IPS-18a (cell line): Measurements from ENCODE around the gene SMG9.
"Not testable (repeated sequence)": the region's sequence is repeated elsewhere in the genome, so short reads cannot be mapped to it uniquely, and the experiment has no call there.

ENCODE experiments used
- H3K27ac ChIP-seq: one replicate; pipeline ENCODE4 v1.5.1; 2013; ENCODE audit warnings: low read length
- H3K27me3 ChIP-seq: one replicate; pipeline ENCODE4 v1.6.1; 2013; ENCODE audit warnings: mild to moderate bottlenecking, low read length; ENCODE audit not compliant: control insufficient read depth, insufficient read depth
- H3K36me3 ChIP-seq: one replicate; pipeline ENCODE4 v1.6.1; 2013; ENCODE audit warnings: low read depth, low read length; ENCODE audit not compliant: control insufficient read depth
- H3K4me1 ChIP-seq: one replicate; pipeline ENCODE4 v1.6.1; 2013; ENCODE audit warnings: low read depth, low read length; ENCODE audit not compliant: control insufficient read depth
- H3K4me3 ChIP-seq: one replicate; pipeline ENCODE4 v1.5.1; 2013; ENCODE audit warnings: low read length
- H3K9ac ChIP-seq: one replicate; pipeline ENCODE4 v1.6.1; 2013; ENCODE audit warnings: mild to moderate bottlenecking, low read length, moderate library complexity
- H3K9me3 ChIP-seq: one replicate; pipeline ENCODE4 v1.6.1; 2013; ENCODE audit warnings: low read depth, low read length; ENCODE audit not compliant: control insufficient read depth

SMG9 gene

DNA sequence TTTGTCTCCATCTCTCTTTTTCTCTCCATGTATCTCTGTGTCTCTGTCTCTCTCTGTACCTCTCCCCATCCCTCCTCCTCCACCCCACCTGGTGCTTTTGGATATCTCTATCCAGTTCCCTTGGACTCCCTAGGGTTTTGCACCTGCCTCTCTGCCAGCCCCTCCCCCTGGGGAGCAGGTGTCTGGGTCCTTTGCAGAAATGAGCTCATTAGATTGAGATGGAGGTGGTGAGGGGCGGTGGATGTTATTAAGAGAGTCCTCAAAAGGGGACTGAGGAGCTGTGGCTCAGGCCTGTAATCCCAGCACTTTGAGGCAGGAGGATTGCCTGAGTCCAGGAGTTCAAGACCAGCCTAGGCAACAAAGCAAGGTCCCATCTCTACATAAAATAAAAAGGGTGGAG, 23.9 kb upstream of the SMG9 start:
- Histone ChIP-seq H3K9ac (no peak overlapping the region), H3K9me3 (no peaks in the 10 kb centered on the region), H3K27ac (no peak overlapping the region), H3K27me3 (peaks cover 20% of the 10 kb centered on the region), H3K4me1 (peaks cover 10% of the 10 kb centered on the region), H3K36me3 (no peaks in the 10 kb centered on the region), H3K4me3 (no peak overlapping the region)

- Histone ChIP-seq H3K4me3 (no peak overlapping the region), H3K9me3 (no peaks in the 10 kb centered on the region), H3K27ac (no peak overlapping the region), H3K4me1 (peaks cover 14% of the 10 kb centered on the region), H3K36me3 (no peaks in the 10 kb centered on the region), H3K9ac (no peak overlapping the region), H3K27me3 (peaks cover 34% of the 10 kb centered on the region)
Observed at GRCh38 chr19:43777163-43777695, 22.5 kb upstream of the SMG9 start.

DNA sequence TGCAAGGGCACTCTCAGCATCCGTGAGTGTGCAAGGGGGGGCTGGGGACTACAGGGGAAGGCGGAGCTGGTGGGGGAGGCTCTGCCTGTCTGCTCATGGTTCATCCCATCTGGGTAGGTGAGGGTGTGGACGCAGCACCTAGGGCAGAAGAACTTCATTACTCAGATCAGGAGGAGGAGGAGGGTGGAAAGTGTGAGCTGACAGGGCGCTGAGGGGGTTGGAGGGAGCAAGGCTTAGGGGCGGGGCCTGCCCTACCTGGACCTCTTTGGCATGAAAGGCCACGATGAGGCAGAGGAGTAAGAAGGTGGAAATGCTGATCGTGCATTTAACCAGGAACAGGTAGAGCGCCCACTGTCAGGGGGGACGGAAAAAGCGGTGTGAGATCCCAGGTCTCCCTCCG, 21.5 kb upstream of the SMG9 start:
- peaks cover 39% of the 10 kb centered on the region for H3K27me3 ChIP-seq
- no peaks in the 10 kb centered on the region for H3K9me3 ChIP-seq
- H3K4me1 ChIP-seq, result peaks cover 14% of the 10 kb centered on the region
- no peak overlapping the region for H3K9ac ChIP-seq
- H3K4me3 ChIP-seq, result no peak overlapping the region
- H3K36me3 ChIP-seq, result no peaks in the 10 kb centered on the region
- no peak overlapping the region for H3K27ac ChIP-seq

DNA sequence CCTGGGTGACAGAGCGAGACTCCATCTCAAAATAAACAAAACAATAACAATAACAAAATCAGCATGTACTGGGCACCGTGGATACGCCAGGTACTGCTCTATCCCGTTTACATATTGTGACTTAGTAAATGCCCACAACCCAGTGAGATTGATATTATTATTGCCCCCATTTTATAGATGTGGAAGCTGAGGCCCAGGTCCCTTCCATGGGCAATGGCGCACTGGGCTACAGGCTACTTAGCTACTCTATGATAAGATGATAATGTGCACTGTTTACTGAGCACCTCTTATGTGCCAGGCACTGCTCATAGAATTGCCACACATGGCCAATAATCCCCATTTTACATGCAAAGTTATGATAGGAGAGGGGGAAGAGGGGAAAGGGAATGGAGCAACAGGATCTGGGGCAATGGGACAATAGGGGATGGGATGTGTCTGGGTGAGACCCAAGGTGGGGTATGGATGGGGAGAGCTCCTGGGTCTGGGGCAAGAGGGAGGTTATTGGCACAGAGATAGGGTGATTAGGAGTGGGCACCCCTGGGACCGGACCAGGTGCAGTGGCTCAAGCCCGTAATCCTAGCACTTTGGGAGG, 20.6 kb upstream of the SMG9 start:
- H3K36me3 ChIP-seq, result no peaks in the 10 kb centered on the region
- no peak overlapping the region for H3K9ac ChIP-seq
- H3K27ac ChIP-seq, result no peak overlapping the region
- peaks cover 14% of the 10 kb centered on the region for H3K4me1 ChIP-seq
- H3K4me3 ChIP-seq, result no peak overlapping the region
- H3K27me3 ChIP-seq, result peaks cover 39% of the 10 kb centered on the region
- H3K9me3 ChIP-seq, result no peaks in the 10 kb centered on the region

DNA sequence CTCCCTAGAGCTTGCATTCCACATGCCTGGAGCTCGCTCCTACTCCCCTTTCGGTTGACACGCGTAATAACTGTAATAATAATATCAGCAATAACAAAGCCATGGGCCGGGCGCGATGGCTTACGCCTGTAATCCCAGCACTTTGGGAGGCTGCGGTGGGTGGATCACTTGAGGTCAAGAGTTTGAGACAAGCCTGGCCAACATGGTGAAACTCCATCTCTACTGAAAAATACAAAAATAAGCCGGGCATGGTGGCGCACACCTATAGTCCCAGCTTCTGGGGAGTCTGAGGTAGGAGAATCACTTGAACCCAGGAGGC, 20.1 kb upstream of the SMG9 start:
- H3K27ac ChIP-seq, H3K9ac ChIP-seq, H3K36me3 ChIP-seq, H3K9me3 ChIP-seq: not testable (repeated sequence)
- H3K4me1 ChIP-seq, result peaks cover 13% of the 10 kb centered on the region
- H3K27me3 ChIP-seq, result peaks cover 39% of the 10 kb centered on the region
- peak overlapping the region; percentile 52 for H3K4me3 ChIP-seq

DNA sequence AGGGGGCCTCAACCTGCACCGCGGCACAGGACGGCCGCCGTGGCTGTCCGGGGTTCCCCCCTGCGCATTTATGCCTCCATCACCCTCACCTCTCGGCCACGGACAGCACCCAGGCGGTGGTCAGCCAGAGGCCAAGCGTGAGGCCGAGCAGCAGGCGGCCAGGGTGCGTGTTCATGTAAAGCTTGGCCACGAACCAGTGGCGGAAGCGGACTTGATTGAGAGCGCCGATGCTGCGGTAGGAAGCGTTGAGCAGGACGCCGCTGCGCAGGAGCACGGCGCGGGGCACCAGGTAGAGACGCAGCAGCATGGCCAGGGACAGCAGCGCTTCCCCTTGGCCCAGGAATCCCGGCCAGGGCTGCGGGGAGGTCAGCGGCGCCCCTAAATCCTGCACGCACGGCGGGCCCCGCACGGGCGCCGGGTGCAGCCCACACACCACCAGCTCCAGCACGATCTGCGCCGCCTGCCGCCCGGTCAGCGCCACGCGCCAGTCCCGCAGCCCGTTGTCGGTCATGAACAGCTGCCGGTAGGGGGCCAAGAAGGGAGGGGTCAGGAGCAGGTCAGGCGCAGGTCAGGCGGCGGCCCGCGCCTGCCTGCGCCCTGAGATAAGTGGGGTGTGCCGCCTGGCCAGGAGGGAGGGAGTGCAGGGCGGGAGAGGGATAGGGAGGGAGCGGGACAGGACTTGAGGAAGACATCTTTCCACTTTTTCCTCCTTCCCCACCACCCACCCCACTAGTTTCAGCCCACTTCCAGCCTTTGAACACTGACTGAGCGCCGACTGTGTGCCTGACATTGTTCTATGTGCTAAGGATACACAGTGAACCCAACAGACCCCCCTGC, 19.6 kb upstream of the SMG9 start:
- H3K36me3 ChIP-seq, result no peaks in the 10 kb centered on the region
- H3K9ac ChIP-seq, result no peak overlapping the region
- H3K27me3 ChIP-seq, result peaks cover 39% of the 10 kb centered on the region
- peaks cover 11% of the 10 kb centered on the region for H3K4me1 ChIP-seq
- H3K4me3 ChIP-seq, result peak overlapping the region; percentile 52
- no peak overlapping the region for H3K27ac ChIP-seq
- no peaks in the 10 kb centered on the region for H3K9me3 ChIP-seq

- peaks cover 39% of the 10 kb centered on the region for H3K27me3 ChIP-seq
- H3K36me3 ChIP-seq, result no peaks in the 10 kb centered on the region
- no peaks in the 10 kb centered on the region for H3K9me3 ChIP-seq
- H3K4me3 ChIP-seq, result peak overlapping the region; percentile 52
- peaks cover 11% of the 10 kb centered on the region for H3K4me1 ChIP-seq
- no peak overlapping the region for H3K9ac ChIP-seq
- H3K27ac ChIP-seq, result no peak overlapping the region
Observed at GRCh38 chr19:43773725-43774102, 19.0 kb upstream of the SMG9 start.

DNA sequence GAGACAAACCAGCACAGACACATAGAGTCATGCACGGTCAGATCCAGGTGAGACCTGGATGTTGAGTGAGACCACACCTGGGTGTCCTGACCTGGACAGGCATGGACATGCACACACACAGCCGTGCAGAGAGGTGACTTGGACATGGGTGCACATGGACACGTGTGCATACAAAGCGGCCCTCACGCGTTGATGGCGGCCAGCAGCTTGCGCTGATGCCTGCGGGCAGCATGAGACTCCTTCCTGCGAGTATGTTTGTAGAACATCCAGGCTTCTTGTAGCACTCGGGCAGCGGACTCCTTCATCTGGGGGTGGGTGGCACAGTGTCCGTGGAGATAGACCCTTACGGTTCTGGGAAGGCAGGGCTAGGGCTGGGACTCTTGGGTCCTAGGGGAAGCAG, 14.5 kb upstream of the SMG9 start:
- Histone ChIP-seq H3K9me3 (no peaks in the 10 kb centered on the region), H3K27me3 (peaks cover 26% of the 10 kb centered on the region), H3K4me1 (peaks cover 4% of the 10 kb centered on the region), H3K4me3 (no peak overlapping the region), H3K36me3 (no peaks in the 10 kb centered on the region), H3K27ac (no peak overlapping the region), H3K9ac (no peak overlapping the region)

GRCh38 chr19:43768273-43769050, 13.7 kb upstream of the SMG9 start:
- Histone ChIP-seq H3K9me3 (no peaks in the 10 kb centered on the region), H3K4me3 (no peak overlapping the region), H3K4me1 (peaks cover 2% of the 10 kb centered on the region), H3K27me3 (peaks cover 18% of the 10 kb centered on the region), H3K36me3 (no peaks in the 10 kb centered on the region), H3K9ac (no peak overlapping the region), H3K27ac (no peak overlapping the region)

DNA sequence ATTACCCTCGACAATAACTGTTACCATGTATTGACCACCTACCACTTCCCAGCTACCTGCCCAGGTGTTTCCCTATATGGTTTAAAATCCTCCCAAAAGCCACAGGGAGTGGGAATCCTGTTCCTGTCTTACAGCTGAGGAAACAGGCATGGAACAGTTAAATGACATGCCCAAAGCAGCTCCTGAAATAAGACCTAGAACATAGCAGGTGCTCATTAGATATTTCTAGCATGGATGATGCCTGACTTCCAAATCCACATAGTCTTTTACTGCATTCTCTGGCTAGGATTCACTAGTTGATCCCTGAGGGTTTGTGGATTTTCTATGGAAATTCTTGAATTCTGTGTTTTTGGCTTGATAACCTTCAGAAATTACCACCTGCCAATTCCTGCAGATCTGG, 13.1 kb upstream of the SMG9 start:
- H3K27me3 ChIP-seq, result peaks cover 11% of the 10 kb centered on the region
- no peaks in the 10 kb centered on the region for H3K9me3 ChIP-seq
- H3K9ac ChIP-seq, result no peak overlapping the region
- no peaks in the 10 kb centered on the region for H3K36me3 ChIP-seq
- no peak overlapping the region for H3K4me3 ChIP-seq
- H3K27ac ChIP-seq, result no peak overlapping the region
- no peaks in the 10 kb centered on the region for H3K4me1 ChIP-seq

- Histone ChIP-seq H3K9ac (no peak overlapping the region), H3K27me3 (peaks cover 6% of the 10 kb centered on the region), H3K4me3 (no peak overlapping the region), H3K9me3 (no peaks in the 10 kb centered on the region), H3K36me3 (no peaks in the 10 kb centered on the region), H3K4me1 (no peaks in the 10 kb centered on the region), H3K27ac (no peak overlapping the region)
Observed at GRCh38 chr19:43767316-43767715, 12.6 kb upstream of the SMG9 start.
